Breast epithelium (tissue), 4 donors: ENCODE data around the gene DPYD. TPM values are rescaled to one million over a fixed set of nuclear protein-coding genes. Genes with fewer than 3 reads are reported as not detected.

Experiments used
- DNase-seq, 2 donors: peaks; one replicate each; pipeline ENCODE4 v3.0.0-alpha.2; 2019; ENCODE audit warnings: low spot score in 2 of 2
- H3K27ac ChIP-seq, 2 donors: fragments of 200-600 bp; sonication (generic) in 1 of 2; one replicate each; pipeline ENCODE4 v1.5.1; 2016 to 2019; ENCODE audit warnings: mild to moderate bottlenecking in 1 of 2
- H3K27me3 ChIP-seq, 2 donors: fragments of 200-600 bp; sonication (generic) in 1 of 2; one replicate each; pipeline versions ENCODE4 v1.5.1 to v1.6.0; 2017 to 2019; ENCODE audit warnings: control low read depth in 1 of 2, mild to moderate bottlenecking in 1 of 2
- H3K36me3 ChIP-seq: fragments of 200-600 bp; one replicate; pipeline ENCODE4 v1.5.1; 2019
- H3K4me1 ChIP-seq, 2 donors: fragments of 200-600 bp; sonication (generic); one replicate each; pipeline ENCODE4 v1.5.1; 2016 to 2019; ENCODE audit warnings: control low read depth in 1 of 2
- H3K4me3 ChIP-seq, 3 donors: fragments of 200-600 bp; sonication (generic); 1 replicate in 2 of 3; 2 replicates in 1 of 3; pipeline ENCODE4 v1.5.1; 2016 to 2019; ENCODE audit warnings: mild to moderate bottlenecking in 3 of 3, moderate library complexity in 2 of 3
- H3K9me3 ChIP-seq, 2 donors: fragments of 200-600 bp; sonication (generic) in 1 of 2; one replicate each; pipeline ENCODE4 v1.5.1; 2016 to 2019; ENCODE audit warnings: control low read depth in 1 of 2
- CTCF ChIP-seq, 3 donors: fragments of 450-650 bp; IDR thresholded peaks; one replicate each; pipeline ENCODE4 v1.5.1; 2016 to 2017; ENCODE audit warnings: antibody characterized with exemption in 3 of 3, mild to moderate bottlenecking in 3 of 3, moderate library complexity in 3 of 3
- POLR2A ChIP-seq: fragments of 450-650 bp; IDR thresholded peaks from one replicate; pipeline ENCODE4 v1.6.1; 2016; ENCODE audit warnings: antibody characterized with exemption, mild to moderate bottlenecking, moderate library complexity
- POLR2AphosphoS5 ChIP-seq, 3 donors: sonication (generic); formaldehyde crosslinking; IDR thresholded peaks; one replicate each; pipeline ENCODE4 v1.6.1; 2017; ENCODE audit warnings: antibody characterized with exemption in 3 of 3
- intact Hi-C: fragments of 100-400 bp; cut with DNase I; formaldehyde crosslinking; loops from one replicate; pipeline ENCODE4 v1.15.1; 2023; ENCODE audit warnings: low total_unique reads
- total RNA-seq, 3 donors: library from RNA; depleted of rRNA; stranded (reverse); fragments of >200 nt; gene quantifications; one replicate each; pipeline ENCODE4 v1.1.0, GENCODE V29; 2016

Gene DPYD
- total RNA-seq, 3 donors from 2014 or later = 56.4 to 95.1 (median 58.1) TPM

GRCh38 chr1:97135972-97136371 lies 784.9 kb downstream of the DPYD start:
- H3K27ac ChIP-seq = no peak overlapping the region
- H3K4me3 ChIP-seq = no peak overlapping the region
- no peaks in the 10 kb centered on the region for H3K4me1 ChIP-seq
- no peaks in the 10 kb centered on the region for H3K9me3 ChIP-seq
- no peak for DNase-seq
- H3K27me3 ChIP-seq = no peaks in the 10 kb centered on the region
- H3K36me3 ChIP-seq = no peaks in the 10 kb centered on the region
- TF ChIP-seq POLR2A (no peak), CTCF (IDR thresholded peaks at IDR 0.05) (no peak), POLR2AphosphoS5 (IDR thresholded peaks at IDR 0.05) (no peak)
- intact Hi-C loops = no loop called here

- Histone ChIP-seq H3K36me3 (no peaks in the 10 kb centered on the region), H3K9me3 (no peaks in the 10 kb centered on the region), H3K27ac (no peak overlapping the region), H3K27me3 (no peaks in the 10 kb centered on the region), H3K4me3 (no peak overlapping the region), H3K4me1 (no peaks in the 10 kb centered on the region)
- intact Hi-C loops = no loop called here
- no peak for TF ChIP-seq CTCF (IDR thresholded peaks at IDR 0.05)
- TF ChIP-seq POLR2AphosphoS5 (IDR thresholded peaks at IDR 0.05) = no peak
- no peak for TF ChIP-seq POLR2A
- DNase-seq = no peak
Measured at GRCh38 chr1:97128426-97128825, 792.4 kb downstream of the DPYD start.

GRCh38 chr1:97123717-97124431 lies 797.0 kb downstream of the DPYD start:
- intact Hi-C loops = no loop called here
- Histone ChIP-seq H3K4me3 (no peak overlapping the region), H3K4me1 (no peaks in the 10 kb centered on the region), H3K9me3 (no peaks in the 10 kb centered on the region), H3K36me3 (no peaks in the 10 kb centered on the region), H3K27ac (no peak overlapping the region), H3K27me3 (no peaks in the 10 kb centered on the region)
- no peak for DNase-seq
- no peak for TF ChIP-seq POLR2A
- no peak for TF ChIP-seq CTCF (IDR thresholded peaks at IDR 0.05)
- TF ChIP-seq POLR2AphosphoS5 (IDR thresholded peaks at IDR 0.05) = no peak

GRCh38 chr1:97120806-97121205 lies 800.0 kb downstream of the DPYD start:
- intact Hi-C loops = no loop called here
- Histone ChIP-seq H3K27ac (no peak overlapping the region), H3K9me3 (no peaks in the 10 kb centered on the region), H3K27me3 (no peaks in the 10 kb centered on the region), H3K4me1 (no peaks in the 10 kb centered on the region), H3K36me3 (no peaks in the 10 kb centered on the region), H3K4me3 (no peak overlapping the region)
- no peak for DNase-seq
- no peak for TF ChIP-seq POLR2A
- no peak for TF ChIP-seq POLR2AphosphoS5 (IDR thresholded peaks at IDR 0.05)
- no peak for TF ChIP-seq CTCF (IDR thresholded peaks at IDR 0.05)

- H3K27ac ChIP-seq = no peak overlapping the region
- no peak overlapping the region for H3K4me3 ChIP-seq
- intact Hi-C loops = no loop called here
- no peaks in the 10 kb centered on the region for H3K27me3 ChIP-seq
- no peak for DNase-seq
- no peak for TF ChIP-seq CTCF (IDR thresholded peaks at IDR 0.05)
- no peak for TF ChIP-seq POLR2AphosphoS5 (IDR thresholded peaks at IDR 0.05)
- TF ChIP-seq POLR2A = no peak
- H3K36me3 ChIP-seq = no peaks in the 10 kb centered on the region
- H3K9me3 ChIP-seq = no peaks in the 10 kb centered on the region
- no peaks in the 10 kb centered on the region for H3K4me1 ChIP-seq
Measured at GRCh38 chr1:97119260-97120158, 801.3 kb downstream of the DPYD start.
